ENCODE results near the gene RAB4A.
A peak's percentile ranks its signal among the peaks of the same experiment; 100 is the strongest.

The RAB4A gene

GRCh38 chr1:229270547-229271447, at the start of gene RAB4A:
RAB4A (plus strand) TSS chr1:229271111; CDS start chr1:229271340, 229 bp downstream.
- peaks cover 2% of the 10 kb centered on the region for H3K9me3 Mint-ChIP-seq
- peak; percentile 78 to 83 for DNase-seq (ENCODE audit: low spot score in 2 of 2)
- peaks cover 19% of the 10 kb centered on the region for H3K4me1 Mint-ChIP-seq
- ATAC-seq (ENCODE audit: low read depth): peak; percentile 91
- H3K27ac Mint-ChIP-seq: peak within 1 kb of the TSS; percentile 69
- H3K27me3 Mint-ChIP-seq: no peaks in the 10 kb centered on the region
- H3K4me3 Mint-ChIP-seq: peak within 1 kb of the TSS; percentile 92
- peaks cover 3% of the 10 kb centered on the region for H3K36me3 Mint-ChIP-seq

- DNase-seq (ENCODE audit: low spot score in 2 of 2): no peak
- Mint-ChIP-seq H3K27me3 (peaks cover 4% of the 10 kb centered on the region), H3K4me1 (no peaks in the 10 kb centered on the region), H3K36me3 (no peaks in the 10 kb centered on the region), H3K4me3 (no peak overlapping the region), H3K27ac (no peak overlapping the region), H3K9me3 (no peaks in the 10 kb centered on the region)
- no peak for ATAC-seq (ENCODE audit: low read depth)
Observed at GRCh38 chr1:229222081-229222480, 48.8 kb upstream of the RAB4A start.

GRCh38 chr1:229223498-229223897, 47.4 kb upstream of the RAB4A start:
- no peak for DNase-seq (ENCODE audit: low spot score in 2 of 2)
- peaks cover 4% of the 10 kb centered on the region for H3K27me3 Mint-ChIP-seq
- H3K27ac Mint-ChIP-seq: no peak overlapping the region
- H3K4me3 Mint-ChIP-seq: no peak overlapping the region
- no peak for ATAC-seq (ENCODE audit: low read depth)
- H3K4me1 Mint-ChIP-seq: peaks cover 3% of the 10 kb centered on the region
- no peaks in the 10 kb centered on the region for H3K9me3 Mint-ChIP-seq
- H3K36me3 Mint-ChIP-seq: no peaks in the 10 kb centered on the region

- H3K36me3 Mint-ChIP-seq: no peaks in the 10 kb centered on the region
- no peak for ATAC-seq (ENCODE audit: low read depth)
- peaks cover 4% of the 10 kb centered on the region for H3K27me3 Mint-ChIP-seq
- H3K4me1 Mint-ChIP-seq: peaks cover 3% of the 10 kb centered on the region
- no peak overlapping the region for H3K27ac Mint-ChIP-seq
- DNase-seq (ENCODE audit: low spot score in 2 of 2): no peak
- no peaks in the 10 kb centered on the region for H3K9me3 Mint-ChIP-seq
- no peak overlapping the region for H3K4me3 Mint-ChIP-seq
Observed at GRCh38 chr1:229224308-229224707, 46.6 kb upstream of the RAB4A start.

- DNase-seq (ENCODE audit: low spot score in 2 of 2) (no peak), ATAC-seq (ENCODE audit: low read depth) (no peak)
- Mint-ChIP-seq H3K4me1 (peaks cover 8% of the 10 kb centered on the region), H3K9me3 (no peaks in the 10 kb centered on the region), H3K36me3 (no peaks in the 10 kb centered on the region), H3K27ac (no peak overlapping the region), H3K27me3 (peaks cover 11% of the 10 kb centered on the region), H3K4me3 (no peak overlapping the region)
Observed at GRCh38 chr1:229225331-229225782, 45.6 kb upstream of the RAB4A start.

- Mint-ChIP-seq H3K36me3 (no peaks in the 10 kb centered on the region), H3K4me1 (peaks cover 12% of the 10 kb centered on the region), H3K27ac (no peak overlapping the region), H3K4me3 (no peak overlapping the region), H3K27me3 (peaks cover 18% of the 10 kb centered on the region), H3K9me3 (no peaks in the 10 kb centered on the region)
- DNase-seq (ENCODE audit: low spot score in 2 of 2) (no peak), ATAC-seq (ENCODE audit: low read depth) (no peak)
Observed at GRCh38 chr1:229226796-229227195, 44.1 kb upstream of the RAB4A start.

- H3K27me3 Mint-ChIP-seq: peaks cover 20% of the 10 kb centered on the region
- H3K4me3 Mint-ChIP-seq: no peak overlapping the region
- DNase-seq (ENCODE audit: low spot score in 2 of 2): peak; percentile 63 to 71
- ATAC-seq (ENCODE audit: low read depth): peak; percentile 73
- no peak overlapping the region for H3K27ac Mint-ChIP-seq
- peaks cover 12% of the 10 kb centered on the region for H3K4me1 Mint-ChIP-seq
- no peaks in the 10 kb centered on the region for H3K36me3 Mint-ChIP-seq
- no peaks in the 10 kb centered on the region for H3K9me3 Mint-ChIP-seq
Observed at GRCh38 chr1:229227298-229227919, 43.5 kb upstream of the RAB4A start.

- ATAC-seq (ENCODE audit: low read depth) (no peak), DNase-seq (ENCODE audit: low spot score in 2 of 2) (no peak)
- Mint-ChIP-seq H3K27me3 (peaks cover 24% of the 10 kb centered on the region), H3K9me3 (no peaks in the 10 kb centered on the region), H3K4me1 (peaks cover 12% of the 10 kb centered on the region), H3K27ac (no peak overlapping the region), H3K36me3 (no peaks in the 10 kb centered on the region), H3K4me3 (no peak overlapping the region)
Observed at GRCh38 chr1:229228522-229228921, 42.4 kb upstream of the RAB4A start.

GRCh38 chr1:229229137-229229720, 41.7 kb upstream of the RAB4A start:
- Mint-ChIP-seq H3K27ac (no peak overlapping the region), H3K4me3 (no peak overlapping the region)
- no peak for DNase-seq (ENCODE audit: low spot score in 2 of 2)

GRCh38 chr1:229229721-229230139, 41.2 kb upstream of the RAB4A start:
- no peaks in the 10 kb centered on the region for H3K9me3 Mint-ChIP-seq
- DNase-seq (ENCODE audit: low spot score in 2 of 2) (no peak), ATAC-seq (ENCODE audit: low read depth) (no peak)
- no peak overlapping the region for H3K4me3 Mint-ChIP-seq
- H3K36me3 Mint-ChIP-seq: no peaks in the 10 kb centered on the region
- H3K4me1 Mint-ChIP-seq: peaks cover 12% of the 10 kb centered on the region
- H3K27ac Mint-ChIP-seq: no peak overlapping the region
- H3K27me3 Mint-ChIP-seq: peaks cover 29% of the 10 kb centered on the region

More at GRCh38 chr1:229229137-229229720, 41.7 kb upstream of the RAB4A start:
- H3K36me3 Mint-ChIP-seq: no peaks in the 10 kb centered on the region
- no peaks in the 10 kb centered on the region for H3K9me3 Mint-ChIP-seq
- peaks cover 29% of the 10 kb centered on the region for H3K27me3 Mint-ChIP-seq
- ATAC-seq (ENCODE audit: low read depth): no peak
- peaks cover 12% of the 10 kb centered on the region for H3K4me1 Mint-ChIP-seq

- ATAC-seq (ENCODE audit: low read depth): peak; percentile 62
- Mint-ChIP-seq H3K9me3 (no peaks in the 10 kb centered on the region), H3K27me3 (peaks cover 32% of the 10 kb centered on the region), H3K4me1 (peaks cover 12% of the 10 kb centered on the region), H3K36me3 (no peaks in the 10 kb centered on the region), H3K4me3 (no peak overlapping the region), H3K27ac (no peak overlapping the region)
- DNase-seq (ENCODE audit: low spot score in 2 of 2): no peak
Observed at GRCh38 chr1:229230140-229230892, 40.6 kb upstream of the RAB4A start.

- Mint-ChIP-seq H3K9me3 (no peaks in the 10 kb centered on the region), H3K4me1 (peaks cover 12% of the 10 kb centered on the region), H3K27ac (no peak overlapping the region), H3K36me3 (no peaks in the 10 kb centered on the region), H3K4me3 (no peak overlapping the region), H3K27me3 (peaks cover 34% of the 10 kb centered on the region)
- ATAC-seq (ENCODE audit: low read depth): no peak
- DNase-seq (ENCODE audit: low spot score in 2 of 2): no peak
Observed at GRCh38 chr1:229230893-229231753, 39.8 kb upstream of the RAB4A start.

- Mint-ChIP-seq H3K9me3 (no peaks in the 10 kb centered on the region), H3K4me1 (peaks cover 12% of the 10 kb centered on the region), H3K4me3 (no peak overlapping the region), H3K27ac (no peak overlapping the region), H3K36me3 (no peaks in the 10 kb centered on the region), H3K27me3 (peaks cover 37% of the 10 kb centered on the region)
- no peak for ATAC-seq (ENCODE audit: low read depth)
- no peak for DNase-seq (ENCODE audit: low spot score in 2 of 2)
Observed at GRCh38 chr1:229231754-229232119, 39.2 kb upstream of the RAB4A start.
